ENCODE data around the gene ATP6V1G1. TPM values are rescaled to one million over a fixed set of nuclear protein-coding genes. Genes with fewer than 3 reads are reported as not detected.

Gene ATP6V1G1
- total RNA-seq, 2 experiments from 2014 or later, result 144 to 148 TPM

GRCh38 chr9:114641967-114642366 is 54.4 kb downstream of the ATP6V1G1 start:
- Histone ChIP-seq H3K36me3 (ENCODE audit: insufficient read depth, low read length) (peaks cover 42% of the 10 kb centered on the region), H3K27ac (ENCODE audit: low read depth in 1 of 2, low read length in 2 of 2) (no peak overlapping the region)
- no peaks in the 10 kb centered on the region for H3K9me3 Mint-ChIP-seq

GRCh38 chr9:114643001-114643400 is 55.4 kb downstream of the ATP6V1G1 start:
- Histone ChIP-seq H3K4me3 (ENCODE audit: low read length) (no peak overlapping the region), H3K9me3 (ENCODE audit: control insufficient read depth in 1 of 2, insufficient read depth in 1 of 2, low read length in 2 of 2) (no peaks in the 10 kb centered on the region), H3K36me3 (ENCODE audit: insufficient read depth, low read length) (peaks cover 42% of the 10 kb centered on the region), H3K4me1 (ENCODE audit: insufficient read depth, low read length) (no peaks in the 10 kb centered on the region), H3K27me3 (ENCODE audit: control insufficient read depth in 1 of 2, insufficient read depth in 2 of 2, low read length in 2 of 2) (no peaks in the 10 kb centered on the region), H3K27ac (ENCODE audit: low read depth in 1 of 2, low read length in 2 of 2) (no peak overlapping the region)
- H3K4me3 Mint-ChIP-seq, result no peak overlapping the region
- CTCF ChIA-PET, result no interaction called here
- H3K9me3 Mint-ChIP-seq, result no peaks in the 10 kb centered on the region
- DNase-seq (no peak), ATAC-seq (ENCODE audit: poor library complexity) (no peak)
- TF ChIP-seq CTCF (IDR thresholded peaks at IDR 0.05), result no peak
- H3K27me3 Mint-ChIP-seq, result no peaks in the 10 kb centered on the region
- H3K36me3 Mint-ChIP-seq (ENCODE audit: low read depth), result peaks cover 84% of the 10 kb centered on the region
- H3K4me1 Mint-ChIP-seq (ENCODE audit: low read depth), result no peaks in the 10 kb centered on the region
- POLR2A ChIA-PET, result no interaction called here
- intact Hi-C loops (cut with DNase I, micrococcal nuclease), result no loop called here
- no peak overlapping the region for H3K27ac Mint-ChIP-seq

More at GRCh38 chr9:114641967-114642366, 54.4 kb downstream of the ATP6V1G1 start:
- Mint-ChIP-seq H3K27ac (no peak overlapping the region), H3K36me3 (ENCODE audit: low read depth) (peaks cover 79% of the 10 kb centered on the region), H3K27me3 (no peaks in the 10 kb centered on the region), H3K4me3 (no peak overlapping the region), H3K4me1 (ENCODE audit: low read depth) (no peaks in the 10 kb centered on the region)
- no peak for DNase-seq
- no peak overlapping the region for H3K4me3 ChIP-seq (ENCODE audit: low read length)
- no peaks in the 10 kb centered on the region for H3K9me3 ChIP-seq (ENCODE audit: control insufficient read depth in 1 of 2, insufficient read depth in 1 of 2, low read length in 2 of 2)
- TF ChIP-seq CTCF (IDR thresholded peaks at IDR 0.05), result no peak
- H3K27me3 ChIP-seq (ENCODE audit: control insufficient read depth in 1 of 2, insufficient read depth in 2 of 2, low read length in 2 of 2), result no peaks in the 10 kb centered on the region
- intact Hi-C loops (cut with DNase I, micrococcal nuclease), result no loop called here
- no peaks in the 10 kb centered on the region for H3K4me1 ChIP-seq (ENCODE audit: insufficient read depth, low read length)
- POLR2A ChIA-PET, result interaction anchor here (1.3 kb wide), 1 partner anchor 11 kb away, joined by 3 read pairs; no protein-coding TSS in a partner anchor
- CTCF ChIA-PET, result no interaction called here
- ATAC-seq (ENCODE audit: poor library complexity), result no peak

- Histone ChIP-seq H3K27me3 (ENCODE audit: control insufficient read depth in 1 of 2, insufficient read depth in 2 of 2, low read length in 2 of 2) (no peaks in the 10 kb centered on the region), H3K4me3 (ENCODE audit: low read length) (no peak overlapping the region), H3K27ac (ENCODE audit: low read depth in 1 of 2, low read length in 2 of 2) (no peak overlapping the region), H3K9me3 (ENCODE audit: control insufficient read depth in 1 of 2, insufficient read depth in 1 of 2, low read length in 2 of 2) (no peaks in the 10 kb centered on the region), H3K4me1 (ENCODE audit: insufficient read depth, low read length) (no peaks in the 10 kb centered on the region), H3K36me3 (ENCODE audit: insufficient read depth, low read length) (peaks cover 35% of the 10 kb centered on the region)
- Mint-ChIP-seq H3K9me3 (no peaks in the 10 kb centered on the region), H3K27ac (peak overlapping the region; percentile 9), H3K27me3 (no peaks in the 10 kb centered on the region), H3K4me1 (ENCODE audit: low read depth) (no peaks in the 10 kb centered on the region), H3K36me3 (ENCODE audit: low read depth) (peaks cover 86% of the 10 kb centered on the region), H3K4me3 (no peak overlapping the region)
- no peak for TF ChIP-seq CTCF (IDR thresholded peaks at IDR 0.05)
- DNase-seq (no peak), ATAC-seq (ENCODE audit: poor library complexity) (no peak)
- POLR2A ChIA-PET, result interaction anchor here (1.6 kb wide), 1 partner anchor 9 kb away, joined by 4 read pairs; no protein-coding TSS in a partner anchor
- CTCF ChIA-PET, result no interaction called here
- intact Hi-C loops (cut with DNase I, micrococcal nuclease), result no loop called here
Measured at GRCh38 chr9:114643896-114644295, 56.3 kb downstream of the ATP6V1G1 start.

Other genes with a start within 250 kb of the ATP6V1G1 start
- 100 to 1,000 TPM; 247 to 258 TPM for gene AKNA, start 199.8 kb upstream of the ATP6V1G1 start, total RNA-seq
- 10 to 100 TPM; 19.9 to 20.5 TPM for gene WHRN, start 82.3 kb upstream of the ATP6V1G1 start, total RNA-seq
- 1 to 10 TPM; 8.1 to 9.8 TPM for gene TMEM268, start 23.5 kb downstream of the ATP6V1G1 start, total RNA-seq
- not detected for gene TEX53, start 70.0 kb downstream of the ATP6V1G1 start, total RNA-seq
- gene TEX48, start 94.4 kb downstream of the ATP6V1G1 start, total RNA-seq, result not detected
- gene TNFSF15, start 218.3 kb downstream of the ATP6V1G1 start, total RNA-seq, result not detected

All from CD4-positive, alpha-beta T cell (primary cell).